Tibial nerve (tissue), 4 donors: ENCODE measurements around the gene IGSF8.

Experiments
- EP300 ChIP-seq, 2 donors: sonication (generic); formaldehyde crosslinking; IDR thresholded peaks; one replicate each; pipeline ENCODE4 v1.6.1; 2017; ENCODE audit warnings: antibody characterized with exemption in 2 of 2, mild to moderate bottlenecking in 1 of 2
- POLR2A ChIP-seq, 2 donors: fragments of 450-650 bp; IDR thresholded peaks; one replicate each; pipeline ENCODE4 v1.6.1; 2017; ENCODE audit warnings: antibody characterized with exemption in 2 of 2, mild to moderate bottlenecking in 2 of 2, moderate library complexity in 2 of 2
- TF ChIP-seq, protein P1 (sequence below), 5 experiments: fragments of 200-600 bp in 3 of 5; fragments of 450-650 bp in 2 of 5; sonication (generic) in 3 of 5; IDR thresholded peaks; one replicate each; pipeline ENCODE4 v1.5.1; 2016 to 2019; ENCODE audit warnings: antibody characterized with exemption in 5 of 5, mild to moderate bottlenecking in 3 of 5, moderate library complexity in 2 of 5

DNA sequence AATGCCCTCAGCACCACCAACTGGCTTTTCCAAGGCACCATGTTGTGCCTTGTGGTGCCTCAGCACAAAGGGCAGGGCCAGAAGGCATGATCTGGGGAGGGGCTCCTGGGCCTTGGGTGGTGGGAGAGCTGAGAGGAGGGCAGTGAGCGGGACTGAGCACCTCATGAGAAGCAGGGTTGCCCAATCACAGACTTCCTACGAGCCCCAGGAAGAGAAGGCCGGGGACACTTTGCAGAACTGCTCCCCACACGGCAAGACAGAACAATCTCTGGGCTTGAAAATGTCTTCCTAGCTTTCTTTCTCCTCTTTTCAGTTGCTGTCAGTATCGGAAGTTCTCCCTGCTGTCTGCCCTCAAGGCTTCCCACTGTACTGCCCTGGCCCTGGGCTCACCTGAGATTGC, 35.2 kb downstream of the IGSF8 start:
- TF ChIP-seq, protein P1, sequence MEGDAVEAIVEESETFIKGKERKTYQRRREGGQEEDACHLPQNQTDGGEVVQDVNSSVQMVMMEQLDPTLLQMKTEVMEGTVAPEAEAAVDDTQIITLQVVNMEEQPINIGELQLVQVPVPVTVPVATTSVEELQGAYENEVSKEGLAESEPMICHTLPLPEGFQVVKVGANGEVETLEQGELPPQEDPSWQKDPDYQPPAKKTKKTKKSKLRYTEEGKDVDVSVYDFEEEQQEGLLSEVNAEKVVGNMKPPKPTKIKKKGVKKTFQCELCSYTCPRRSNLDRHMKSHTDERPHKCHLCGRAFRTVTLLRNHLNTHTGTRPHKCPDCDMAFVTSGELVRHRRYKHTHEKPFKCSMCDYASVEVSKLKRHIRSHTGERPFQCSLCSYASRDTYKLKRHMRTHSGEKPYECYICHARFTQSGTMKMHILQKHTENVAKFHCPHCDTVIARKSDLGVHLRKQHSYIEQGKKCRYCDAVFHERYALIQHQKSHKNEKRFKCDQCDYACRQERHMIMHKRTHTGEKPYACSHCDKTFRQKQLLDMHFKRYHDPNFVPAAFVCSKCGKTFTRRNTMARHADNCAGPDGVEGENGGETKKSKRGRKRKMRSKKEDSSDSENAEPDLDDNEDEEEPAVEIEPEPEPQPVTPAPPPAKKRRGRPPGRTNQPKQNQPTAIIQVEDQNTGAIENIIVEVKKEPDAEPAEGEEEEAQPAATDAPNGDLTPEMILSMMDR (IDR thresholded peaks at IDR 0.05), result no peak
- TF ChIP-seq EP300 (IDR thresholded peaks at IDR 0.05) (no peak), POLR2A (IDR thresholded peaks at IDR 0.05) (no peak)
